GM19452 (cell line): ENCODE measurements around the gene DVL1.
A peak's percentile ranks its signal among the peaks of the same experiment; 100 is the strongest.
"Not testable (repeated sequence)": the region's sequence is repeated elsewhere in the genome, so short reads cannot be mapped to it uniquely, and the experiment has no call there.

ENCODE experiments used
- ATAC-seq: cut with Tn5 transposase; IDR thresholded peaks from one replicate; pipeline ENCODE4 v1.9.1; 2021; ENCODE audit not compliant: unreplicated experiment

Gene DVL1

GRCh38 chr1:1349256-1350012, at the start of gene DVL1:
Gene DVL1 (minus strand): TSS chr1:1349418. CDS start chr1:1349065, 353 bp downstream.
- peak; percentile 56 for ATAC-seq

- ATAC-seq: peak; percentile 3
These were observed 49.5 kb upstream of the DVL1 start for GRCh38 chr1:1398677-1399186.

- ATAC-seq: no peak
These were observed 48.8 kb upstream of the DVL1 start for GRCh38 chr1:1397839-1398523.

DNA sequence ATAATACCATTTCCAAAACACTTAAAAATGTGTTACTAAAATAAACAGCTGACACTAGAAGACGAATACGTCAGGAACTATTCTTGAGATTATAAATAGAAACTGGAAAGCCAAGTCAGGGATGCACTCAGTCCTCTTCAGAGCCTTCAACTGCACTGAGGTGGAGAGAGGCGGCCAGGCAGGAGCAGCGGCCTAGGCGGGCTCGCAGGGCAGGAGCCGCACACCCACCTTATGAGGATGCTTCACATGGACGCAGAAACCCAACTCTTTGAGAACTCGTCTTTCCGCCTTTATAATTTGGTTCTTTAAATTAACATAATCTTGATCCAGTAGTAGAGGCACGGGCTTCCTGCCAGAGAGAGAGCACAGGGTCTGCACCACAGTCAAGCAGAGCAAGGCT, 45.9 kb upstream of the DVL1 start:
- ATAC-seq: no peak

- ATAC-seq: no peak
These were observed 44.9 kb upstream of the DVL1 start for GRCh38 chr1:1394116-1394515.

- ATAC-seq: no peak
These were observed 44.2 kb upstream of the DVL1 start for GRCh38 chr1:1393428-1393827.

GRCh38 chr1:1393014-1393413, 43.8 kb upstream of the DVL1 start:
- ATAC-seq: no peak

GRCh38 chr1:1391225-1391624, 42.0 kb upstream of the DVL1 start:
- no peak for ATAC-seq

DNA sequence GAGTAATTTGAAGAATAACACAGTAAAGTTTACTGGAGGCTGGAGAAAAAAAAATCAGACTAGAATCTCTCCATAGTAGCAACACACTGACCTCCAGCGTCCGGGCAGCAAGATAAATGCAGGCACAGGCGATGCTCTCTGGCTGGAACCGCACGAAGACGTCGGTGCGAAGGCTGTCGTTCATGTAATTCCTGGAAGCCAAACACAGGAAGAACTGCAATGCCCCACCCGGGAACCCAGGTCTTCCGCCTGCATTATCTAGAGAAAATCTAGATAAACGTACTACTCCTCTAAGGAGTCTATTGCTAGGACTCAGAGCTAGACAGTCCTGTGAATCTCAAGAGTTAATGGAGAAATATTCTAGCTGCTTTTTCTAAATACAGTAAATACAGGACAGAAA, 41.5 kb upstream of the DVL1 start:
- no peak for ATAC-seq

DNA sequence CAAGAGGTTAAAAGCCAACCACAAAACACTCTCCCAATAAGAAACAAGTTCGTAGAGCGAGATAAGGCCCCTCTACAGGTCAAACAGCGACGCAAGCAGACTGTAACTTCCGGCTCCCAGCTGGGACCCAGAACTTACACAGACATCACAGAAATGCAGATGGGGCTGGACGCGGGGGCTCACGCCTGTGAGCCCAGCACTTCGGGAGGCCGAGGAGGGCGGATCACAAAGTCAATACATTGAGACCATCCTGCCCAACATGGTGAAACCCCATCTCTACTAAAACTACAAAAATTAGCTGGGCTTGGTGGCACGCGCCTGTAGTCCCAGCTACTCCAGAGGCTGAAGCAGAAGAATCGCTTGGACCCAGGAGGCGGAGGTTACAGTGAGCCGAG, 38.9 kb upstream of the DVL1 start:
- no peak for ATAC-seq

DNA sequence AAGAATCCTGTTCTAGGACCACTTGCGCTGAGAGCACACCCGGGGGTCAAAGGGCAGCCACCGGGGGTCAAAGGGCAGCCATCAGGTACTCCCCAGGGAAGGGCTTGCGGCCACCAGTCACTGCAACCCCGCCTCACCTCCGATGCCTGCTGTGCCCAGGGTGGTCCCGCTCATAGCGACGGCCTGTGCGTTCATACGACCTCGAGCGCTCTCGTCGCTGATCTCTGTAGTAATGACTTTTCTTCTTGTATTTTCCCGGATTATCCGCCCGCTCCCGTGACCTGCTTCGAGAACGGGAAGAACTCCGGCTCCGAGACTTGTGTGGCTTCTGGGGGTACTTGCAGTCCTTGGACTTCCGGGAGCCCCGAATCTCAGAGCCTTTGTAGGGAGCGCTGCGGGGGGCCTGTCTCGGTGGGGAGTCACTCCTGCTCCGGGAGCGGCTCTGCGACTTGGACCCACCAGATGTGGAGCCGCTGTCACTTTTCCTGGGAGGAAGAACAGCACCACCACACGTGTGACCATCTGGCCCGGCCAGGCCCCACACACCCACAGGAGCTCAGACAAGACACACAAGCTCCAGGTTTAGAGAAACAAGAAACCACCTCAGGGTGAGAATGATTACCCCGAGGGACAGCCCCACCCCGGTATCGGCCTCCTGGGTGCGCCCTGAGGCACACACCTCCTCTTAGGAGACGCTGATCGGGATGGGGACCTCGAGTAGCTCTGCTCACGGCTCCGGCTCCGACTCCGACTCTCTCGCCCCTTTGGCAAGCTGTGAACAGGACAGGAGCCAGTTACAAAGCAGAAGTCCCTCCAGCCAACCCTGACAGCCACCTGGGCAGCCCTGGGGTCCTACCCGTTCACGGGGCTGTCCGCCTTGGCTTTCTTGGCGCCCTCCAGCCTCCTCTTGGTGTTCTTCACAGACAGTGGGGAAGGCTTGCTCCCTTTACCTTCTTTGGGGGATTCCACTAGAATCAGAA, 38.2 kb upstream of the DVL1 start:
- no peak for ATAC-seq

- ATAC-seq: no peak
These were observed 36.7 kb upstream of the DVL1 start for GRCh38 chr1:1385931-1386330.

- not testable (repeated sequence) for ATAC-seq
These were observed 36.1 kb upstream of the DVL1 start for GRCh38 chr1:1385339-1385738.

DNA sequence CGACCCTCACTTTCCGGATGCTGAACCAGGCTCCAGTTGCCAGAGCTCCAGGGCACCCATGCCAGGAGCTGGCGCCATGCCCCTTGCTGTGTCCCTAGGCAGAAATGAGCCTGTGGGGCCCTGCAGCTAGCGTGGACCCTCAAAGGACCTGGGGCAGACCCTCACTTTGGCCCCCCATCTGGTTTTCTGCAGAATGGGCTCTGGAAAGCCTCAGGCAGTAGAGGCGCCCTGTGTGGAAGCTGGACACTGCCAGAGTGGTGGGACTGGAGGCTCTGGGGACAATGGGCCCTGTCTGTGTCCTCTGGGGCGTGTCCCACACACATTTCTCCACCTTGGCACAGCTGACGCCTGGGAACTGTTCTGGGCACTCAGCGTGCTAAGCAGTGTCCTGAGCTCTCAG, 32.1 kb upstream of the DVL1 start:
- ATAC-seq: no peak

DNA sequence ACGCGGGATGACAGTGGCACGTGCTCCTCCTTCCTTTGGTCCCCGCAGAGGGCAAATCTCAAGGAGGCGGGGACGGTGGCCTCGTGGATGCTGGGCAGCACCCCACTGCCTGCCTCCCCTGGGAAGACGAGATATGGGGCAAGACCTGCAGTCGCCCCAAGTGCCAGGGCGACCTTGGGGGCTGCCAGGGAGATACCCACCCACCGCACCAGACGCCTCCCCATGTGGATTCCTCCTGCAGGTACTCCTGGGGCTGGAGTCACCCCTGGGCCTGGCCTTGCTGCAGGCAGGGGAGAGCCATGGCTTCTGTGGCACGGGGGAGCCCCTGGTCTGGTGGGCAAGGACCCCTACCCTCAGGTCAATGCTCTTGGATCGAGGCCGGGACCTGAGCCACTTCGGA, 31.6 kb upstream of the DVL1 start:
- ATAC-seq: no peak

GRCh38 chr1:1377540-1378205, 28.5 kb upstream of the DVL1 start:
- ATAC-seq: no peak

DNA sequence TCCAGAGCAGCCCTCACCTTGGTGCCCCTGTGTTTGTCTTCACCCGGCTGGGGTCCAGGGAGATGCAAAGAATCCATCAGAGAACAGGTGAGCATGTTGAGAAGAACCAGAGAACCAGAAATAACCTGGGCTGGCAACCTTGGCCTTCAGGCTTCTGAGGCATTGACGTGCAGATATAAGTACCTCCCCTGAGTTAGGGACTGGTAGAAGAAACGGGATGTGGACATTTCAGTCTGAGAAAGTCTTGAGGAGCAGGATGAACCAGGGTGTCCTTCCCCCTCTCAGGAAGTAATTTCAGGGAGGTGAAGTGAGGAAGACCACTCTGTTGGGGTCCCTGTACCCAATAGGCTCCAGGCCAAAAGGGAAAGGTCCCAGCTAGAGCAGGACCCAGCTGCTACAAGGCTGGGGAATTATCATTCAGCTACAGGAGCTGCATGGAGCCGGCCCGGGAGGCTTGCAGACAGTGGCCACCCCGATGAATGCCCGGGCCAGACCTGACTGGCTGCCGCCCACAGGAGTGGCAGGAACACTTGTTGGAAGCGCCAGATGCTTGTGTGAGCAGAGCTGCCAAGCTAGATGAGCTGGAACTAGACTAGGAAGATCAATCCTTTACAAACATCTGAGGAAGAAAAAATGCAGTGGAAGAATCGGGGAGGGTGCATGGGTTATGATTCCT, 27.5 kb upstream of the DVL1 start:
- ATAC-seq: no peak

DNA sequence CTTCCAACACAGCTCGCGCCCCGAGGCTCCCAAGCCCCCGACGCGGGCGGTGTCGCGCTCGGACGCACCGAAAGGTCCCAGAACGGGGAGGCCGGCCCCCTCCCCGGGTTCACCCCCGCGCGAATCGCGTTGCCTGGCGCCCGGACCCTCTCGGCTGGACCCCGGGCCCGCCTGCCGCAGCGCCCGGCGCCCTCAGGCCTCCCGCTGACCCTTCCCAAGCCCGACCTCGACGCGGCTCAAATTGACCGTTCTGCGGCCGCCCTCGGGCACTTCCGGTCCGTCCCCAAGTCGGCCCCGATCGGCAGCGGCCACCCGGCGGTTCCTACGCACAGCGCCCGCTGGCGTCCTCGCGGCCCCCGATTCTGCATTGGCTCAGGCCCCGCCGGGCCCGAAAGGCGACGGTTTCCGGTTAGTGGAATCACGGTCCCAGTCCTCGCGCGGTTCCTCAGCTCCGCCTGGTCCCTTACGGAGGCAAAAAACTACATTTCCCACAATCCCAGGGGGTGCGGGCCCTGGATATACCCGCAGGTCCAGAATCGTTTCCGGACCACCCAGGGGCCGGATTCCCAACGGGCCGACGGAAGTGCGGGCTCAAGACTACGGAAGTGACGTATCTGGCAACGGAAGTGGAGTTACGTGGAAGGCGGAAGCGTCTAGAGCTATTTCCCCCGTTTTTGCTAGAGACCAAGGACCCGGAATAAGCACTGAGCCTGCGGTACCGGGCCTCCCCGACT, 25.9 kb upstream of the DVL1 start, which contains the start of gene AURKAIP1:
AURKAIP1 (minus strand) TSS at position 279 of the 734 bp plus-strand sequence. CDS start 451 bp downstream, outside the sequence.
- ATAC-seq: peak; percentile 87

DNA sequence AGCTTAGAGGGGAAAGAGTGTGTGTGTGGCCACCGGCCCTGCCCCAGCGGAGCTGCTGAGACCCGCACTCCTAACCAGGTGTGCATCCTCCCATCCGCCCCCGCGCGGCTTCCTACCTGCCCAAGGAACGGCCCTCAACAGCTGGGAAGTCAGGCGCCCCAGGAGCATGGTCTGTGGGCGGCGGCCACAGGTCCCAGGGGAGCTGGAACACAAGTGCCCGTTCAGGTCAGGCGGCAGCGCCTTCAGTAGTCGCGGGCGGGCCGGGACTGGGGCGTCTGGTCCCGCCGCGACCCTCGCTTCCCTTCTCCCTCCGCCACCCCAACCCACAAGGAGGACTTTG, 25.3 kb upstream of the DVL1 start:
- no peak for ATAC-seq
